GM12878 (cell line): ENCODE data around the gene LINGO1. TPM values are rescaled to one million over a fixed set of nuclear protein-coding genes. Genes with fewer than 3 reads are reported as not detected.

Experiments used
- ATAC-seq: fragments of 200-7000 bp; cut with Tn5 transposase; 3 replicates; pipeline ENCODE4 v1.9.1; 2020; ENCODE audit warnings: mild to moderate bottlenecking, moderate library complexity
- BruUV-seq: library from RNA; stranded (reverse); fragments of 400-500 nt; replicated peaks from 2 replicates; lab custom pipeline; 2021; lab: Mats Ljungman, UMichigan
- CTCF ChIA-PET: fragments of 300-600 bp; sonication (Branson Sonifier 250); formaldehyde crosslinking; extraction: SDS; loops from one replicate; lab custom pipeline; 2021; ENCODE audit warnings: inconsistent platforms; lab: Yijun Ruan, JAX
- POLR2A ChIA-PET: fragments of 350-600 bp; formaldehyde crosslinking; extraction: SDS; loops from one replicate; lab custom pipeline; 2021; ENCODE audit warnings: inconsistent platforms; lab: Charles Lee
- RAD21 ChIA-PET: fragments of 300-600 bp; sonication (Branson Sonifier 250); formaldehyde crosslinking; loops from one replicate; lab custom pipeline; 2023; ENCODE audit warnings: antibody characterized with exemption; ENCODE audit not compliant: unreplicated experiment; lab: Charles Lee
- SMC1A ChIA-PET: fragments of 300-600 bp; sonication (Branson Sonifier 250); formaldehyde crosslinking; loops from one replicate; lab custom pipeline; 2023; ENCODE audit not compliant: unreplicated experiment, uncharacterized antibody; lab: Charles Lee
- DNase-seq: peaks from one replicate; pipeline ENCODE4 v3.0.0-alpha.2; 2011; ENCODE audit warnings: low read depth, low spot score
- FAIRE-seq: peaks from 3 replicates; lab custom pipeline; 2011; peaks lifted over from hg19 to GRCh38; lab: Jason Lieb, UNC
- H2AFZ ChIP-seq: 2 replicates; pipeline ENCODE4 v1.6.0; 2011; ENCODE audit warnings: low read depth, low read length, control low read depth; ENCODE audit not compliant: control insufficient read depth
- H3K27ac ChIP-seq: 2 replicates; pipeline ENCODE4 v1.5.1; 2011; ENCODE audit warnings: control low read depth; ENCODE audit not compliant: control insufficient read depth, insufficient read depth
- H3K27me3 ChIP-seq, 2 experiments: replicated peaks in 1 of 2; 2 replicates each; pipeline versions ENCODE4 v1.6.0 to v1.6.1; 2011; ENCODE audit warnings: low read length in 1 of 2; ENCODE audit not compliant: control insufficient read depth in 2 of 2, insufficient read depth in 2 of 2
- H3K36me3 ChIP-seq, 2 experiments: 2 replicates each; pipeline ENCODE4 v1.5.1; 2011; ENCODE audit warnings: low read length in 1 of 2; ENCODE audit not compliant: control insufficient read depth in 2 of 2, insufficient read depth in 2 of 2
- H3K4me1 ChIP-seq: 2 replicates; pipeline ENCODE4 v1.6.1; 2011; ENCODE audit warnings: mild to moderate bottlenecking, low read length, moderate library complexity, mixed read lengths; ENCODE audit not compliant: control insufficient read depth, insufficient read depth
- H3K4me2 ChIP-seq: 2 replicates; pipeline ENCODE4 v1.6.0; 2011; ENCODE audit warnings: control low read depth; ENCODE audit not compliant: control insufficient read depth, insufficient read depth
- H3K4me3 ChIP-seq: fragments of 200-600 bp; sonication (generic); 2 replicates; pipeline ENCODE4 v1.5.1; 2016
- H3K79me2 ChIP-seq: 2 replicates; pipeline ENCODE4 v1.6.0; 2011; ENCODE audit warnings: low read length; ENCODE audit not compliant: control insufficient read depth, insufficient read depth
- H3K9ac ChIP-seq: 2 replicates; pipeline ENCODE4 v1.8.0; 2011; ENCODE audit warnings: low read length, control low read depth, mixed read lengths; ENCODE audit not compliant: control insufficient read depth, insufficient read depth
- H3K9me3 ChIP-seq: replicated peaks from 3 replicates; pipeline ENCODE4 v1.5.1; 2011; ENCODE audit warnings: mild to moderate bottlenecking, low read length; ENCODE audit not compliant: control insufficient read depth, insufficient read depth
- H4K20me1 ChIP-seq: 2 replicates; pipeline ENCODE4 v1.6.0; 2011; ENCODE audit not compliant: control insufficient read depth, insufficient read depth
- ATF7 ChIP-seq: fragments of 450-650 bp; IDR thresholded peaks from 2 replicates; pipeline ENCODE4 v1.6.1; 2016; ENCODE audit warnings: low read depth, mild to moderate bottlenecking
- KAT2A ChIP-seq: conservative IDR thresholded peaks from 2 replicates; pipeline ENCODE4 v1.6.1; 2011; ENCODE audit warnings: low read depth, low read length; ENCODE audit not compliant: control insufficient read depth
- NR2F1 ChIP-seq: fragments of 450-650 bp; conservative IDR thresholded peaks from 2 replicates; pipeline ENCODE4 v1.6.1; 2017; ENCODE audit warnings: mild to moderate bottlenecking
- RCOR1 ChIP-seq: conservative IDR thresholded peaks from 2 replicates; pipeline ENCODE4 v1.6.1; 2012; ENCODE audit warnings: low read depth, low read length, improper control_type of control experiment
- SMAD5 ChIP-seq: IDR thresholded peaks from 2 replicates; pipeline ENCODE4 v1.6.1; 2016; ENCODE audit warnings: antibody characterized with exemption, low read depth
- TBL1XR1 ChIP-seq: IDR thresholded peaks from 2 replicates; pipeline ENCODE4 v1.6.1; 2012; ENCODE audit warnings: low read depth, low read length, improper control_type of control experiment
- WGBS: methylation state at CpG from one replicate; pipeline ENCODE4 v1.1.6; 2016; ENCODE audit warnings: low lambda C conversion rate; ENCODE audit not compliant: insufficient replicate concordance, insufficient coverage; ENCODE audit errors: missing lambda C conversion rate; 5-methylcytosine and 5-hydroxymethylcytosine counted together
- in situ Hi-C: fragments of 300-500 bp; cut with MboI; formaldehyde crosslinking; loops from 9 replicates; pipeline ENCODE4 v1.14.3; 2018; ENCODE audit warnings: mixed read lengths
- intact Hi-C: fragments of 100-400 bp; cut with micrococcal nuclease; formaldehyde crosslinking; loops from one replicate; pipeline ENCODE4 v1.14.2; 2022; ENCODE audit not compliant: unreplicated experiment
- polyA plus RNA-seq, 11 experiments: library from polyadenylated mRNA; depleted of rRNA in 4 of 11; unstranded in 6 of 11; stranded (reverse) in 5 of 11; fragments of >200 nt; fragmentation: Nextera tagmentation in 4 of 11; fragmentation: Illumina TruSeq in 1 of 11; extraction: Ambion mirVana in 4 of 11; extraction: Trizol in 1 of 11; gene quantifications; 1 replicate in 1 of 11; 2 replicates in 10 of 11; pipeline versions ENCODE4 v1.2.1 to v1.2.3, GENCODE V29; 2011 to 2016; ENCODE audit warnings: inconsistent platforms in 2 of 11, missing spikeins in 2 of 11, low read depth in 1 of 11
- total RNA-seq, 4 experiments: library from RNA; depleted of rRNA in 3 of 4; stranded (reverse); fragments of >200 nt in 3 of 4; fragmentation: Illumina TruSeq in 1 of 4; extraction: Trizol in 1 of 4; gene quantifications; 2 replicates each; pipeline versions ENCODE4 v1.2.1 to v1.2.3, GENCODE V29; 2013 to 2021
- TF ChIP-seq, protein P1 (sequence below): fragments of 450-650 bp; IDR thresholded peaks from 2 replicates; pipeline ENCODE4 v1.6.1; 2017; ENCODE audit warnings: low read depth, mild to moderate bottlenecking, moderate library complexity
- TF ChIP-seq, protein P2 (sequence below): fragments of 450-650 bp; formaldehyde crosslinking; IDR thresholded peaks from 2 replicates; pipeline ENCODE4 v1.5.0; 2022; ENCODE audit warnings: mild to moderate bottlenecking, missing genetic modification characterization
- TF ChIP-seq, protein P3 (sequence below): fragments of 450-650 bp; IDR thresholded peaks from 2 replicates; pipeline ENCODE4 v1.6.1; 2017; ENCODE audit warnings: mild to moderate bottlenecking, moderate library complexity
- TF ChIP-seq, protein P4 (sequence below): fragments of 450-650 bp; IDR thresholded peaks from 2 replicates; pipeline ENCODE4 v1.6.1; 2016; ENCODE audit warnings: mild to moderate bottlenecking

The LINGO1 gene
- total and polyA plus RNA-seq, 10 of the 15 experiments (the other 5 are each of a cell fraction or from before 2014, with no cell fraction given): 0.04 to 3.9 (median 0.17) TPM; not detected in 6

DNA sequence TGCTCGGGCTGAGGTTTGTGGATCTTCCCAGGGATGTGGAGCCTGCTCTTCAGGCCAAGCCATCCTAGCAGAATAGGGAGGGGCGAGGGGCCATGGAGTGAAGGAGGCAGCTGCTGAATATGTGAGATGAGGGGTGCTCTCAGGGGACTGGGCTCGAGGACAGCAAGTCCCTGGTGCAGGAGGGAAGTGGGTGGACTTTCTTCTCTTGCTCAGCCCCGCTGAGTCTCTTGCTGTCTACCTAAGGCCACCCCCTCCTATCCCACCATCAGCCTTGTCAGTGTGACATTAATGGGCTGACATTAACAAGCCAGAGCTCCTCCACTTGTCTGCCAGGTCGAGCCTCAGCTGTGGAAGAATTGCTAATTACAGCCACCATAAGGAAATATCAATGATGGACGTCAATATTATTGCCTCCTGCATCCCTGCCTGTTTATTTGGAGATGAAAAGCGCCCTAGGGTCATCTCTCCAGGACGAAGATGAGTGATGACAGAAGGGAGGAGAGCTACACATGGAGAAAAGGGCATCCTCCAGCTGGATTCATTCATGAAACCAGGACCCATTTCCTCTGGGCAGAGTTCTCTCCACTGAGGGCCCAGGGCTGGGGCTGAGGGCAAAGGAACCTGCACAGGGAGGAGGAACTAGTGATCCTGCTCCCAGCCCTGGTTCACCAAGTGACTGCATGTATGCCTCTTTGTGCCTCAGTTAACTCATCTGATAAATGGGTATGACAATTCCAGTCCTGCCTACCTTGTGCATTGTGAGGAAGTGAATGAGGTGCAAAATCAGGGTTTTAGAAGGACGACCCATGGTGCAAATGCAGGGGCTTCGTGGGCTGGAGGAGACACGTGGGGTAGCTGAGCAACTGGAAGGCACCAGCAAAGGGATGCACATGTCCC lies 34.9 kb upstream of the LINGO1 start (continued):
- TF ChIP-seq, protein P1, sequence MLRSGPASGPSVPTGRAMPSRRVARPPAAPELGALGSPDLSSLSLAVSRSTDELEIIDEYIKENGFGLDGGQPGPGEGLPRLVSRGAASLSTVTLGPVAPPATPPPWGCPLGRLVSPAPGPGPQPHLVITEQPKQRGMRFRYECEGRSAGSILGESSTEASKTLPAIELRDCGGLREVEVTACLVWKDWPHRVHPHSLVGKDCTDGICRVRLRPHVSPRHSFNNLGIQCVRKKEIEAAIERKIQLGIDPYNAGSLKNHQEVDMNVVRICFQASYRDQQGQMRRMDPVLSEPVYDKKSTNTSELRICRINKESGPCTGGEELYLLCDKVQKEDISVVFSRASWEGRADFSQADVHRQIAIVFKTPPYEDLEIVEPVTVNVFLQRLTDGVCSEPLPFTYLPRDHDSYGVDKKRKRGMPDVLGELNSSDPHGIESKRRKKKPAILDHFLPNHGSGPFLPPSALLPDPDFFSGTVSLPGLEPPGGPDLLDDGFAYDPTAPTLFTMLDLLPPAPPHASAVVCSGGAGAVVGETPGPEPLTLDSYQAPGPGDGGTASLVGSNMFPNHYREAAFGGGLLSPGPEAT: no peak
- TF ChIP-seq NR2F1: no peak
- no peak for TF ChIP-seq KAT2A

DNA sequence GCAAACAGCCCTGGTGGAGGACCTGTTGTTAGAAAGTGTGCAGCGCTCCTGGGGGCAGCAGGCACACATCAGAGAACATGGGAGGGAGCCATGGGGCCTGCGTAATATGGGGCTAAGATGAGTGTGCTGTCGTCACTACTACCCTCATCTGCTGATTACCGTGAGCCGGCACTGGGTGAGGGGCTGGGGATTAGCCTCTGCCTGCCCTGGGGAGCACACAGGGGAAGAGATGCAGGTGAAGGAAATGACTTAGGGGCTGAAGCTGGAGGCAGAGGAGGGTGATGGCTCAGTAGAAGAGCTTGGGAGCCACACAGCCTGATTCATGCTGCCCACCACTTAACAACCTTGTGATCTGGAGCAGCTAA lies 33.6 kb upstream of the LINGO1 start:
- CTCF ChIA-PET: interaction anchor here (1.0 kb wide), 1 partner anchor 9 kb away, joined by 3 read pairs; no protein-coding TSS in a partner anchor
- TF ChIP-seq SMAD5 (no peak), ATF7 (no peak), RCOR1 (no peak), TBL1XR1 (no peak)
- TF ChIP-seq, protein P2, sequence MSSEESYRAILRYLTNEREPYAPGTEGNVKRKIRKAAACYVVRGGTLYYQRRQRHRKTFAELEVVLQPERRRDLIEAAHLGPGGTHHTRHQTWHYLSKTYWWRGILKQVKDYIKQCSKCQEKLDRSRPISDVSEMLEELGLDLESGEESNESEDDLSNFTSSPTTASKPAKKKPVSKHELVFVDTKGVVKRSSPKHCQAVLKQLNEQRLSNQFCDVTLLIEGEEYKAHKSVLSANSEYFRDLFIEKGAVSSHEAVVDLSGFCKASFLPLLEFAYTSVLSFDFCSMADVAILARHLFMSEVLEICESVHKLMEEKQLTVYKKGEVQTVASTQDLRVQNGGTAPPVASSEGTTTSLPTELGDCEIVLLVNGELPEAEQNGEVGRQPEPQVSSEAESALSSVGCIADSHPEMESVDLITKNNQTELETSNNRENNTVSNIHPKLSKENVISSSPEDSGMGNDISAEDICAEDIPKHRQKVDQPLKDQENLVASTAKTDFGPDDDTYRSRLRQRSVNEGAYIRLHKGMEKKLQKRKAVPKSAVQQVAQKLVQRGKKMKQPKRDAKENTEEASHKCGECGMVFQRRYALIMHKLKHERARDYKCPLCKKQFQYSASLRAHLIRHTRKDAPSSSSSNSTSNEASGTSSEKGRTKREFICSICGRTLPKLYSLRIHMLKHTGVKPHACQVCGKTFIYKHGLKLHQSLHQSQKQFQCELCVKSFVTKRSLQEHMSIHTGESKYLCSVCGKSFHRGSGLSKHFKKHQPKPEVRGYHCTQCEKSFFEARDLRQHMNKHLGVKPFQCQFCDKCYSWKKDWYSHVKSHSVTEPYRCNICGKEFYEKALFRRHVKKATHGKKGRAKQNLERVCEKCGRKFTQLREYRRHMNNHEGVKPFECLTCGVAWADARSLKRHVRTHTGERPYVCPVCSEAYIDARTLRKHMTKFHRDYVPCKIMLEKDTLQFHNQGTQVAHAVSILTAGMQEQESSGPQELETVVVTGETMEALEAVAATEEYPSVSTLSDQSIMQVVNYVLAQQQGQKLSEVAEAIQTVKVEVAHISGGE (CRISPR knock-in tag): no peak
- TF ChIP-seq, protein P3, sequence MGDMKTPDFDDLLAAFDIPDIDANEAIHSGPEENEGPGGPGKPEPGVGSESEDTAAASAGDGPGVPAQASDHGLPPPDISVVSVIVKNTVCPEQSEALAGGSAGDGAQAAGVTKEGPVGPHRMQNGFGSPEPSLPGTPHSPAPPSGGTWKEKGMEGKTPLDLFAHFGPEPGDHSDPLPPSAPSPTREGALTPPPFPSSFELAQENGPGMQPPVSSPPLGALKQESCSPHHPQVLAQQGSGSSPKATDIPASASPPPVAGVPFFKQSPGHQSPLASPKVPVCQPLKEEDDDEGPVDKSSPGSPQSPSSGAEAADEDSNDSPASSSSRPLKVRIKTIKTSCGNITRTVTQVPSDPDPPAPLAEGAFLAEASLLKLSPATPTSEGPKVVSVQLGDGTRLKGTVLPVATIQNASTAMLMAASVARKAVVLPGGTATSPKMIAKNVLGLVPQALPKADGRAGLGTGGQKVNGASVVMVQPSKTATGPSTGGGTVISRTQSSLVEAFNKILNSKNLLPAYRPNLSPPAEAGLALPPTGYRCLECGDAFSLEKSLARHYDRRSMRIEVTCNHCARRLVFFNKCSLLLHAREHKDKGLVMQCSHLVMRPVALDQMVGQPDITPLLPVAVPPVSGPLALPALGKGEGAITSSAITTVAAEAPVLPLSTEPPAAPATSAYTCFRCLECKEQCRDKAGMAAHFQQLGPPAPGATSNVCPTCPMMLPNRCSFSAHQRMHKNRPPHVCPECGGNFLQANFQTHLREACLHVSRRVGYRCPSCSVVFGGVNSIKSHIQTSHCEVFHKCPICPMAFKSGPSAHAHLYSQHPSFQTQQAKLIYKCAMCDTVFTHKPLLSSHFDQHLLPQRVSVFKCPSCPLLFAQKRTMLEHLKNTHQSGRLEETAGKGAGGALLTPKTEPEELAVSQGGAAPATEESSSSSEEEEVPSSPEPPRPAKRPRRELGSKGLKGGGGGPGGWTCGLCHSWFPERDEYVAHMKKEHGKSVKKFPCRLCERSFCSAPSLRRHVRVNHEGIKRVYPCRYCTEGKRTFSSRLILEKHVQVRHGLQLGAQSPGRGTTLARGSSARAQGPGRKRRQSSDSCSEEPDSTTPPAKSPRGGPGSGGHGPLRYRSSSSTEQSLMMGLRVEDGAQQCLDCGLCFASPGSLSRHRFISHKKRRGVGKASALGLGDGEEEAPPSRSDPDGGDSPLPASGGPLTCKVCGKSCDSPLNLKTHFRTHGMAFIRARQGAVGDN: no peak
- TF ChIP-seq, protein P4, sequence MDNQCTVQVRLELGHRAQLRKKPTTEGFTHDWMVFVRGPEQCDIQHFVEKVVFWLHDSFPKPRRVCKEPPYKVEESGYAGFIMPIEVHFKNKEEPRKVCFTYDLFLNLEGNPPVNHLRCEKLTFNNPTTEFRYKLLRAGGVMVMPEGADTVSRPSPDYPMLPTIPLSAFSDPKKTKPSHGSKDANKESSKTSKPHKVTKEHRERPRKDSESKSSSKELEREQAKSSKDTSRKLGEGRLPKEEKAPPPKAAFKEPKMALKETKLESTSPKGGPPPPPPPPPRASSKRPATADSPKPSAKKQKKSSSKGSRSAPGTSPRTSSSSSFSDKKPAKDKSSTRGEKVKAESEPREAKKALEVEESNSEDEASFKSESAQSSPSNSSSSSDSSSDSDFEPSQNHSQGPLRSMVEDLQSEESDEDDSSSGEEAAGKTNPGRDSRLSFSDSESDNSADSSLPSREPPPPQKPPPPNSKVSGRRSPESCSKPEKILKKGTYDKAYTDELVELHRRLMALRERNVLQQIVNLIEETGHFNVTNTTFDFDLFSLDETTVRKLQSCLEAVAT: no peak

More for the DNA sequence above, 33.6 kb upstream of the LINGO1 start:
- FAIRE-seq: no peak
- Histone ChIP-seq H3K4me3 (no peak overlapping the region), H2AFZ (no peak overlapping the region), H3K27me3 (peaks cover 1 to 7% of the 10 kb centered on the region in 2 experiments; a peak in 2 of 4 replicates), H3K4me1 (no peaks in the 10 kb centered on the region), H3K9ac (no peak overlapping the region), H3K27ac (no peak overlapping the region), H3K9me3 (no peaks in the 10 kb centered on the region), H3K36me3 (no peaks in the 10 kb centered on the region), H4K20me1 (no peaks in the 10 kb centered on the region), H3K4me2 (no peak overlapping the region), H3K79me2 (no peaks in the 10 kb centered on the region)
- ChIA-PET RAD21 (no interaction called here), POLR2A (no interaction called here), SMC1A (no interaction called here)
- WGBS: 35% methylated on average over 5 of the region's 5 CpGs
- no peak for DNase-seq
- ATAC-seq: no peak
- BruUV-seq: no TSS peak
- in situ Hi-C loops: no loop called here
- intact Hi-C loops: no loop called here
